ENCODE data around the gene FUT7. TPM values are rescaled to one million over a fixed set of nuclear protein-coding genes. Genes with fewer than 3 reads are reported as not detected.
A peak's percentile ranks its signal among the peaks of the same experiment; 100 is the strongest.

FUT7 gene
- total and polyA plus RNA-seq, 2 of the 13 experiments (the other 11 are each of a cell fraction or from before 2014, with no cell fraction given) = 0.05 TPM; not detected in 1

DNA sequence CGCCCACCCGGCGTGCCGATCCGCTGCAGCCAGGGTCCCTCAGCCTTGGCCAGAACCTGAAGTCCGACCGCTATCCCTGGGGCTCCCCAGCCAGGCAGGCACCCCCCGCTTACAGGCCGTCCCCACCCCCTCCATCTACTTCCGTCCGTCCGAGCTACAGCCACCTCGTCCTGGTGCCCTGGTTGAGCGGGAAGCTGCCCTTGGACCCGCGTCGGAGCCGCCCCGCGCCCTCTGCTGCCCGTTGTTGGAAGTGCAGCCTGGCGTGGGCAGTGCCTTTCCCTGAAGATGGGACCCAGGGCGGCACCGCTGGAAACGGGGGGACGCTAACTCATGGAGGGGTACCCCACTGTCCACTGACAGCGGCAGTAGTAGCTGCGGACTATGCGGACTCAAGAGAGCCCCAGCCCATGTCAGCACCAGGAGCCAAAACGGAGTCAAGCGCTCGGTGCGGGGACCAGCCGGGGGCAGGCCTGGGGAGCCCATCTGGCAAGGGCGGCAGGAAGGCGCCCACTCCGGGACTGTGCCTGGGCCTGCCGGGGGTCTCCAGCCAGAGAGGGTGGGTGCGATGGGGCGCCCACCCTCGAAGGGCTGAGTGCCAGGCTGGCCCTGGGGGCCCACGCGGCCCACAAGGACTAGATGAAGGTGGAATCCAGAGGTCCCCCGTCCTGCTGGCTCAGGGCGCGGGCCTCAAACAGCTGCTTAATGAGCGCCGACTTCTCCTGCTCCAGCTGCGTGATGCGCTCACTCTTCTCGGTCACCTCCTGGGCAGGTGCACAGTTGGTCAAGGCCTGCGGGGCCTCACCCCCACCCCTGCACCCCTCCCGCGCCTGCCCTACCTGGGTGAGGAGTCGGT lies 32.4 kb upstream of the FUT7 start (continued):
- TF ChIP-seq GZF1 (CRISPR knock-in tag; IDR thresholded peaks at IDR 0.05) = no peak
- TF ChIP-seq TP53 (CRISPR knock-in tag; conservative IDR thresholded peaks at IDR 0.05) = no peak
- TF ChIP-seq, protein P1, sequence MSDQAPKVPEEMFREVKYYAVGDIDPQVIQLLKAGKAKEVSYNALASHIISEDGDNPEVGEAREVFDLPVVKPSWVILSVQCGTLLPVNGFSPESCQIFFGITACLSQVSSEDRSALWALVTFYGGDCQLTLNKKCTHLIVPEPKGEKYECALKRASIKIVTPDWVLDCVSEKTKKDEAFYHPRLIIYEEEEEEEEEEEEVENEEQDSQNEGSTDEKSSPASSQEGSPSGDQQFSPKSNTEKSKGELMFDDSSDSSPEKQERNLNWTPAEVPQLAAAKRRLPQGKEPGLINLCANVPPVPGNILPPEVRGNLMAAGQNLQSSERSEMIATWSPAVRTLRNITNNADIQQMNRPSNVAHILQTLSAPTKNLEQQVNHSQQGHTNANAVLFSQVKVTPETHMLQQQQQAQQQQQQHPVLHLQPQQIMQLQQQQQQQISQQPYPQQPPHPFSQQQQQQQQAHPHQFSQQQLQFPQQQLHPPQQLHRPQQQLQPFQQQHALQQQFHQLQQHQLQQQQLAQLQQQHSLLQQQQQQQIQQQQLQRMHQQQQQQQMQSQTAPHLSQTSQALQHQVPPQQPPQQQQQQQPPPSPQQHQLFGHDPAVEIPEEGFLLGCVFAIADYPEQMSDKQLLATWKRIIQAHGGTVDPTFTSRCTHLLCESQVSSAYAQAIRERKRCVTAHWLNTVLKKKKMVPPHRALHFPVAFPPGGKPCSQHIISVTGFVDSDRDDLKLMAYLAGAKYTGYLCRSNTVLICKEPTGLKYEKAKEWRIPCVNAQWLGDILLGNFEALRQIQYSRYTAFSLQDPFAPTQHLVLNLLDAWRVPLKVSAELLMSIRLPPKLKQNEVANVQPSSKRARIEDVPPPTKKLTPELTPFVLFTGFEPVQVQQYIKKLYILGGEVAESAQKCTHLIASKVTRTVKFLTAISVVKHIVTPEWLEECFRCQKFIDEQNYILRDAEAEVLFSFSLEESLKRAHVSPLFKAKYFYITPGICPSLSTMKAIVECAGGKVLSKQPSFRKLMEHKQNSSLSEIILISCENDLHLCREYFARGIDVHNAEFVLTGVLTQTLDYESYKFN (CRISPR knock-in tag; conservative IDR thresholded peaks at IDR 0.05) = 0 out of 2 replicates have a peak, but pooled peaks have one; percentile 17
- TF ChIP-seq, protein P2, sequence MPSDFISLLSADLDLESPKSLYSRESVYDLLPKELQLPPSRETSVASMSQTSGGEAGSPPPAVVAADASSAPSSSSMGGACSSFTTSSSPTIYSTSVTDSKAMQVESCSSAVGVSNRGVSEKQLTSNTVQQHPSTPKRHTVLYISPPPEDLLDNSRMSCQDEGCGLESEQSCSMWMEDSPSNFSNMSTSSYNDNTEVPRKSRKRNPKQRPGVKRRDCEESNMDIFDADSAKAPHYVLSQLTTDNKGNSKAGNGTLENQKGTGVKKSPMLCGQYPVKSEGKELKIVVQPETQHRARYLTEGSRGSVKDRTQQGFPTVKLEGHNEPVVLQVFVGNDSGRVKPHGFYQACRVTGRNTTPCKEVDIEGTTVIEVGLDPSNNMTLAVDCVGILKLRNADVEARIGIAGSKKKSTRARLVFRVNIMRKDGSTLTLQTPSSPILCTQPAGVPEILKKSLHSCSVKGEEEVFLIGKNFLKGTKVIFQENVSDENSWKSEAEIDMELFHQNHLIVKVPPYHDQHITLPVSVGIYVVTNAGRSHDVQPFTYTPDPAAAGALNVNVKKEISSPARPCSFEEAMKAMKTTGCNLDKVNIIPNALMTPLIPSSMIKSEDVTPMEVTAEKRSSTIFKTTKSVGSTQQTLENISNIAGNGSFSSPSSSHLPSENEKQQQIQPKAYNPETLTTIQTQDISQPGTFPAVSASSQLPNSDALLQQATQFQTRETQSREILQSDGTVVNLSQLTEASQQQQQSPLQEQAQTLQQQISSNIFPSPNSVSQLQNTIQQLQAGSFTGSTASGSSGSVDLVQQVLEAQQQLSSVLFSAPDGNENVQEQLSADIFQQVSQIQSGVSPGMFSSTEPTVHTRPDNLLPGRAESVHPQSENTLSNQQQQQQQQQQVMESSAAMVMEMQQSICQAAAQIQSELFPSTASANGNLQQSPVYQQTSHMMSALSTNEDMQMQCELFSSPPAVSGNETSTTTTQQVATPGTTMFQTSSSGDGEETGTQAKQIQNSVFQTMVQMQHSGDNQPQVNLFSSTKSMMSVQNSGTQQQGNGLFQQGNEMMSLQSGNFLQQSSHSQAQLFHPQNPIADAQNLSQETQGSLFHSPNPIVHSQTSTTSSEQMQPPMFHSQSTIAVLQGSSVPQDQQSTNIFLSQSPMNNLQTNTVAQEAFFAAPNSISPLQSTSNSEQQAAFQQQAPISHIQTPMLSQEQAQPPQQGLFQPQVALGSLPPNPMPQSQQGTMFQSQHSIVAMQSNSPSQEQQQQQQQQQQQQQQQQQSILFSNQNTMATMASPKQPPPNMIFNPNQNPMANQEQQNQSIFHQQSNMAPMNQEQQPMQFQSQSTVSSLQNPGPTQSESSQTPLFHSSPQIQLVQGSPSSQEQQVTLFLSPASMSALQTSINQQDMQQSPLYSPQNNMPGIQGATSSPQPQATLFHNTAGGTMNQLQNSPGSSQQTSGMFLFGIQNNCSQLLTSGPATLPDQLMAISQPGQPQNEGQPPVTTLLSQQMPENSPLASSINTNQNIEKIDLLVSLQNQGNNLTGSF (CRISPR knock-in tag; IDR thresholded peaks at IDR 0.05) = no peak
- no peak for TF ChIP-seq SNAPC2 (CRISPR knock-in tag; IDR thresholded peaks at IDR 0.05)
- TF ChIP-seq, protein P3, sequence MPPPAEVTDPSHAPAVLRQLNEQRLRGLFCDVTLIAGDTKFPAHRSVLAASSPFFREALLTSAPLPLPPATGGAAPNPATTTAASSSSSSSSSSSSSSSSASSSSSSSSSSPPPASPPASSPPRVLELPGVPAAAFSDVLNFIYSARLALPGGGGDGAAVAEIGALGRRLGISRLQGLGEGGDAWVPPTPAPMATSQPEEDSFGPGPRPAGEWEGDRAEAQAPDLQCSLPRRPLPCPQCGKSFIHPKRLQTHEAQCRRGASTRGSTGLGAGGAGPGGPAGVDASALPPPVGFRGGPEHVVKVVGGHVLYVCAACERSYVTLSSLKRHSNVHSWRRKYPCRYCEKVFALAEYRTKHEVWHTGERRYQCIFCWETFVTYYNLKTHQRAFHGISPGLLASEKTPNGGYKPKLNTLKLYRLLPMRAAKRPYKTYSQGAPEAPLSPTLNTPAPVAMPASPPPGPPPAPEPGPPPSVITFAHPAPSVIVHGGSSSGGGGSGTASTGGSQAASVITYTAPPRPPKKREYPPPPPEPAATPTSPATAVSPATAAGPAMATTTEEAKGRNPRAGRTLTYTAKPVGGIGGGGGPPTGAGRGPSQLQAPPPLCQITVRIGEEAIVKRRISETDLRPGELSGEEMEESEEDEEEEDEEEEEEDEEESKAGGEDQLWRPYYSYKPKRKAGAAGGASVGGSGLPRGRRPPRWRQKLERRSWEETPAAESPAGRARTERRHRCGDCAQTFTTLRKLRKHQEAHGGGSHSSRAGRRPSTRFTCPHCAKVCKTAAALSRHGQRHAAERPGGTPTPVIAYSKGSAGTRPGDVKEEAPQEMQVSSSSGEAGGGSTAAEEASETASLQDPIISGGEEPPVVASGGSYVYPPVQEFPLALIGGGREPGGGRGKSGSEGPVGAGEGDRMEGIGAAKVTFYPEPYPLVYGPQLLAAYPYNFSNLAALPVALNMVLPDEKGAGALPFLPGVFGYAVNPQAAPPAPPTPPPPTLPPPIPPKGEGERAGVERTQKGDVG (CRISPR knock-in tag; IDR thresholded peaks at IDR 0.05; ENCODE audit: borderline replicate concordance) = 0 out of 2 replicates have a peak, but pooled peaks have one; percentile 50
- peak; percentile 26 for TF ChIP-seq TAF15 (IDR thresholded peaks at IDR 0.05; ENCODE audit: low read depth, low read length, poor library complexity, severe bottlenecking)
- TF ChIP-seq ZNF720 (CRISPR knock-in tag; IDR thresholded peaks at IDR 0.05) = no peak
- no peak for TF ChIP-seq NR2F1 (CRISPR knock-in tag; IDR thresholded peaks at IDR 0.05)
- TF ChIP-seq, protein P4, sequence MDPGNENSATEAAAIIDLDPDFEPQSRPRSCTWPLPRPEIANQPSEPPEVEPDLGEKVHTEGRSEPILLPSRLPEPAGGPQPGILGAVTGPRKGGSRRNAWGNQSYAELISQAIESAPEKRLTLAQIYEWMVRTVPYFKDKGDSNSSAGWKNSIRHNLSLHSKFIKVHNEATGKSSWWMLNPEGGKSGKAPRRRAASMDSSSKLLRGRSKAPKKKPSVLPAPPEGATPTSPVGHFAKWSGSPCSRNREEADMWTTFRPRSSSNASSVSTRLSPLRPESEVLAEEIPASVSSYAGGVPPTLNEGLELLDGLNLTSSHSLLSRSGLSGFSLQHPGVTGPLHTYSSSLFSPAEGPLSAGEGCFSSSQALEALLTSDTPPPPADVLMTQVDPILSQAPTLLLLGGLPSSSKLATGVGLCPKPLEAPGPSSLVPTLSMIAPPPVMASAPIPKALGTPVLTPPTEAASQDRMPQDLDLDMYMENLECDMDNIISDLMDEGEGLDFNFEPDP (CRISPR knock-in tag; conservative IDR thresholded peaks at IDR 0.05) = no peak
- no peak for TF ChIP-seq ZNF75D (CRISPR knock-in tag; IDR thresholded peaks at IDR 0.05; ENCODE audit: borderline replicate concordance)
- no peak for TF ChIP-seq SRSF4 (IDR thresholded peaks at IDR 0.05; ENCODE audit: low read depth, low read length, poor library complexity, severe bottlenecking)
- peak; percentile 56 for TF ChIP-seq AGO1 (IDR thresholded peaks at IDR 0.05; ENCODE audit: low read depth, low read length, poor library complexity, severe bottlenecking)
